ENCODE results near the gene MGST1. TPM values are rescaled to one million over a fixed set of nuclear protein-coding genes. Genes with fewer than 3 reads are reported as not detected.
"Not testable (repeated sequence)": the region's sequence is repeated elsewhere in the genome, so short reads cannot be mapped to it uniquely, and the experiment has no call there.

The MGST1 gene
- total RNA-seq, 2 donors from 2014 or later = 339 to 555 TPM

DNA sequence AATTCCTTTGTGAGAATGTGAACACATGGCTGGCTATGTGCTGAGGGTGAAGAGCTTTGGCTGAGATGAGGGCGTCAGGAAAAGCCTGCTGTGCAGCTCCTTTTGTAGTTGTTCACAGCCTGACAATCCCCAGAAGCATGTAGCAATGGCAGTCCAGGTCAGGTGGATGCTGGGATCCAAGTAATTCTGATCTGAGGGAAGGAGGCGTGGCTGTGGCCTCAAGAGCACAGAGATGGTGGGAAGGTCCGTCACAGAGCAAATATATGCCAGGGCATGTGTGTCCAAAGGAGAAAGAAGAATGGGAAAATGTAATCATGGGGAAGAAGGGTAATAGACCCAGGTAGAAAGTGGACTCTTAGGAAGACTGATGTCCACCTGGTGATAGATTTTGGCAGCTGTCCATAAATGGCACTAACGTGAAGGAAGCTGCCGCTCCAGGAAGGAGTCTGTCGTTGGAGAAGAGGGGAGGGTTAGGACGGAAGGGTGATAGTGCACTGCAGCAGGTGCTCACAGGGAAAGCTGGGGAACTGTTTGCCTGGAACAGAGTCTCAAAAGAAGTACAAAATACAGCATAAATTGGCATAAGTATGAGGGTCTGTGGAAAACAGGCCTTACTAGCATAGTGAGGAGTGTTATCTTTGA, 13.8 kb downstream of the MGST1 start:
- no peaks in the 10 kb centered on the region for H3K27me3 ChIP-seq
- no peaks in the 10 kb centered on the region for H3K36me3 ChIP-seq
- H3K4me3 ChIP-seq = no peak overlapping the region
- peak; percentile 32 for DNase-seq
- H3K4me1 ChIP-seq = no peaks in the 10 kb centered on the region
- H3K27ac ChIP-seq = no peak overlapping the region
- TF ChIP-seq, protein P1, sequence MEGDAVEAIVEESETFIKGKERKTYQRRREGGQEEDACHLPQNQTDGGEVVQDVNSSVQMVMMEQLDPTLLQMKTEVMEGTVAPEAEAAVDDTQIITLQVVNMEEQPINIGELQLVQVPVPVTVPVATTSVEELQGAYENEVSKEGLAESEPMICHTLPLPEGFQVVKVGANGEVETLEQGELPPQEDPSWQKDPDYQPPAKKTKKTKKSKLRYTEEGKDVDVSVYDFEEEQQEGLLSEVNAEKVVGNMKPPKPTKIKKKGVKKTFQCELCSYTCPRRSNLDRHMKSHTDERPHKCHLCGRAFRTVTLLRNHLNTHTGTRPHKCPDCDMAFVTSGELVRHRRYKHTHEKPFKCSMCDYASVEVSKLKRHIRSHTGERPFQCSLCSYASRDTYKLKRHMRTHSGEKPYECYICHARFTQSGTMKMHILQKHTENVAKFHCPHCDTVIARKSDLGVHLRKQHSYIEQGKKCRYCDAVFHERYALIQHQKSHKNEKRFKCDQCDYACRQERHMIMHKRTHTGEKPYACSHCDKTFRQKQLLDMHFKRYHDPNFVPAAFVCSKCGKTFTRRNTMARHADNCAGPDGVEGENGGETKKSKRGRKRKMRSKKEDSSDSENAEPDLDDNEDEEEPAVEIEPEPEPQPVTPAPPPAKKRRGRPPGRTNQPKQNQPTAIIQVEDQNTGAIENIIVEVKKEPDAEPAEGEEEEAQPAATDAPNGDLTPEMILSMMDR (IDR thresholded peaks at IDR 0.05) = no peak
- no peaks in the 10 kb centered on the region for H3K9me3 ChIP-seq
- H3K9ac ChIP-seq (ENCODE audit: low read depth in 2 of 2, low read length in 2 of 2) = no peak overlapping the region
- intact Hi-C loops (cut with DNase I) = no loop called here

DNA sequence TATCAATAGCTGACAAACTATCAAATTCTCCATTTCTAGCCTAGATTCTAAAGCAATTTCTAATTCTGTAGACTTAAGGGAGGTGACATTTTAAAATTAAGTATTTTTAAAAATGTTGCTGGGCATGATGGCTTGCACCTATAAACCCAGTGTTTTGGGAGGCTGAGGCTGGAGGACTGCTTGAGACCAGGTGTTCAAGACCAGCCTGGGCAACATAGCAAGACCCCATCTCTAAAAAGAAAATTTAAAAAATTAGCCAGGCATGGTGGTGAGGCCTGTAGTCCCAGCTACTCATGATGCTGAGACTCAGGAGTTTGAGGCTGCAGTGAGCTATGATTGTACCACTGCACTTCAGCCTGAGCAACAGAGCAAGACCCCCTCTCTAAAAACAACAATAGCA, 15.1 kb downstream of the MGST1 start:
- Histone ChIP-seq H3K27ac (no peak overlapping the region), H3K9ac (ENCODE audit: low read depth in 2 of 2, low read length in 2 of 2) (no peak overlapping the region), H3K4me1 (no peaks in the 10 kb centered on the region), H3K4me3 (no peak overlapping the region), H3K36me3 (no peaks in the 10 kb centered on the region), H3K9me3 (no peaks in the 10 kb centered on the region), H3K27me3 (no peaks in the 10 kb centered on the region)
- intact Hi-C loops (cut with DNase I) = no loop called here
- no peak for DNase-seq
- TF ChIP-seq, protein P1 (IDR thresholded peaks at IDR 0.05) = no peak

DNA sequence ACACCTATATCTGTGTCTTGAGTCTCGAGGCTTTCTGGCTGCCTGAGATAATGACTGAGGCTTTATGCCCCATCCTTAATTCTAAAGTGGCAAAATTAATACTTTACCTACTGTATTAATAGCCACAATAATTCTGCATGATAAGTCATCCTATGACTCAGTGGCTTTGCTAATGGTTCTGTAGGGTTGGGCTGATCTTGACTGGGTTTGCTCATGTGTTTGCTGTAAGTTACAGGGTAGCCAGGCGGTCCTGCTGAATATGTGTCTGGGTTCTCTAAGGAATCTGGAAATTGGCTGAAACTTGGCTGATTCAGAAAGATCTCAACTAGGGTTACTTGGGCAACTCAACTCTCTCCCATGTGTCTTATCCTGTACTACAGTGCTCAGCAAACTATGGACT, 21.7 kb downstream of the MGST1 start:
- DNase-seq = no peak
- no peaks in the 10 kb centered on the region for H3K27me3 ChIP-seq
- intact Hi-C loops (cut with DNase I) = no loop called here
- H3K27ac ChIP-seq = no peak overlapping the region
- no peaks in the 10 kb centered on the region for H3K9me3 ChIP-seq
- H3K36me3 ChIP-seq = no peaks in the 10 kb centered on the region
- no peak overlapping the region for H3K9ac ChIP-seq (ENCODE audit: low read depth in 2 of 2, low read length in 2 of 2)
- no peaks in the 10 kb centered on the region for H3K4me1 ChIP-seq
- no peak overlapping the region for H3K4me3 ChIP-seq
- TF ChIP-seq, protein P1 (IDR thresholded peaks at IDR 0.05) = no peak

DNA sequence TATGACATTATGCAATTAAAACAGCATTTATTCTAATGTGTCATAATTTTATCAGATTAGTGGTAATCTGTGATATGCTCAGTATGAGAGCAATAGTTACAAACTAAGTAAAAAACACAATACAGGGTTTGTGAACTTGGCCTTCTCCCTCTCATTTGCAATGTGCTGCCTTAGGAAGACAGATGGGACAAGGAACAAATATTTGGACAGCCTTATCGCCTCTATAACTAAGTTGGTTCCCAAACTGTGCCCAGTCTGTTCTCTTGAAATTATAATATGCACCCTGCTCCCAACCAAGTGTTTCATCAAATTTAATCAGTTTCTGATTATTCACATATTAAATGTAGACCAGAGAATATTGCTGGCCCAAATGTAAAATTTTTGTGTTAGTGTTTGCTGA, 22.7 kb downstream of the MGST1 start:
- TF ChIP-seq, protein P1 (IDR thresholded peaks at IDR 0.05) = no peak
- intact Hi-C loops (cut with DNase I) = no loop called here
- H3K36me3 ChIP-seq = no peaks in the 10 kb centered on the region
- no peak overlapping the region for H3K4me3 ChIP-seq
- no peak overlapping the region for H3K27ac ChIP-seq
- no peak for DNase-seq
- no peaks in the 10 kb centered on the region for H3K27me3 ChIP-seq
- no peaks in the 10 kb centered on the region for H3K9me3 ChIP-seq
- H3K4me1 ChIP-seq = no peaks in the 10 kb centered on the region
- no peak overlapping the region for H3K9ac ChIP-seq (ENCODE audit: low read depth in 2 of 2, low read length in 2 of 2)

DNA sequence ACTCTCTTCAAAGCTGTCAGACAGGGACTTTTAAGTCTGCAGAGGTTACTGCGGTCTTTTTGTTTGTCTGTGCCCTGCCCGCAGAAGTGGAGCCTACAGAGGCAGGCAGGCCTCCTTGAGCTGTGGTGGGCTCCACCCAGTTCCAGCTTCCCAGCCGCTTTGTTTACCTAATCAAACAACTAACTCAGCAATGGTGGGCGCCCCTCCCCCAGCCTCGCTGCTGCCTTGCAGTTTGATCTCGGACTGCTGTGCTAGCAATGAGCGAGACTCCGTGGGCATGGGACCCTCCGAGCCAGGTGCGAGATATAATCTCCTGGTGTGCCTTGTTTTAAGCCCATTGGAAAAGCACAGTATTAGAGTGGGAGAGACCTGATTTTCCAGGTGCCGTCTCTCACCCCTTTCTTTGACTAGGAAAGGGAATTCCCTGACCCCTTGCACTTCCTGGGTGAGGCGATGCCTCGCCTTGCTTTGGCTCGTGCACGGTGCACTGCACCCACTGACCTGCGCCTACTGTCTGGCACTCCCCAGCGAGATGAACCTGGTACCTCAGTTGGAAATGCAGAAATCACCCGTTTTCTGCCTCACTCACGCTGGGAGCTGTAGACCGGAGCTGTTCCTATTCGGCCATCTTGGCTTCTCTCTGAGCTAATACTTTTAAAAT, 35.3 kb downstream of the MGST1 start:
- intact Hi-C loops (cut with DNase I) = loop anchor here (5.0 to 10.0 kb wide), 2 partner anchors 1205 to 1262 kb away; no protein-coding TSS in a partner anchor
- peak overlapping the region; percentile 18 for H3K4me3 ChIP-seq
- peak; percentile 66 for DNase-seq
- not testable (repeated sequence) for H3K4me1 ChIP-seq; H3K9me3 ChIP-seq; H3K36me3 ChIP-seq; H3K27me3 ChIP-seq; H3K27ac ChIP-seq; H3K9ac ChIP-seq (ENCODE audit: low read depth in 2 of 2, low read length in 2 of 2)

GRCh38 chr12:16384732-16385131, 37.3 kb downstream of the MGST1 start:
- DNase-seq = no peak
- no peaks in the 10 kb centered on the region for H3K36me3 ChIP-seq
- TF ChIP-seq, protein P1 (IDR thresholded peaks at IDR 0.05) = no peak
- H3K4me1 ChIP-seq = no peaks in the 10 kb centered on the region
- no peak overlapping the region for H3K27ac ChIP-seq
- no peaks in the 10 kb centered on the region for H3K27me3 ChIP-seq
- no peak overlapping the region for H3K9ac ChIP-seq (ENCODE audit: low read depth in 2 of 2, low read length in 2 of 2)
- H3K4me3 ChIP-seq = no peak overlapping the region
- H3K9me3 ChIP-seq = no peaks in the 10 kb centered on the region
- intact Hi-C loops (cut with DNase I) = loop anchor here (5.0 to 10.0 kb wide), 2 partner anchors 1203 to 1260 kb away; no protein-coding TSS in a partner anchor
